ENCODE results near the gene NELL1.

GRCh38 chr11:21529187-21529586, 859.8 kb downstream of the NELL1 start:
- no peak for TF ChIP-seq CTCF (IDR thresholded peaks at IDR 0.05 in 8 of 11, conservative IDR thresholded peaks at IDR 0.05 in 3 of 11)
- no peak for TF ChIP-seq POLR2A (IDR thresholded peaks at IDR 0.05)

Measured in spleen (tissue), 7 donors.